HepG2 (cell line): ENCODE results near the gene CORO1C.
"Not testable (repeated sequence)": the region's sequence is repeated elsewhere in the genome, so short reads cannot be mapped to it uniquely, and the experiment has no call there.

Experiments
- FOXJ3 ChIP-seq: sonication (generic); formaldehyde crosslinking; IDR thresholded peaks from 2 replicates; pipeline ENCODE4 v1.4.0; 2020; ENCODE audit warnings: missing genetic modification reagents, mild to moderate bottlenecking, borderline replicate concordance
- HHEX ChIP-seq: IDR thresholded peaks from 2 replicates; pipeline ENCODE4 v1.6.1; 2016; ENCODE audit warnings: control low read depth
- ISL2 ChIP-seq: sonication (generic); formaldehyde crosslinking; IDR thresholded peaks from 2 replicates; pipeline ENCODE4 v1.5.0; 2020; ENCODE audit warnings: missing genetic modification reagents
- KLF16 ChIP-seq, 2 experiments: sonication (generic) in 1 of 2; formaldehyde crosslinking in 1 of 2; IDR thresholded peaks; 2 replicates each; pipeline versions ENCODE4 v1.6.1 to v1.8.0; 2016 to 2023; ENCODE audit warnings: missing genetic modification reagents in 2 of 2, missing compliant biosample characterization in 1 of 2
- MAX ChIP-seq: IDR thresholded peaks from 2 replicates; pipeline ENCODE4 v1.6.1; 2012; ENCODE audit warnings: inconsistent platforms
- NFE2L2 ChIP-seq: fragments of 150-350 bp; IDR thresholded peaks from 2 replicates; pipeline ENCODE4 v1.6.1; 2014; ENCODE audit warnings: low read length
- POLR2A ChIP-seq, 2 experiments: IDR thresholded peaks; 2 replicates each; pipeline ENCODE4 v1.6.1; 2011; ENCODE audit warnings: low read depth in 2 of 2, low read length in 2 of 2, mild to moderate bottlenecking in 1 of 2, moderate library complexity in 1 of 2; ENCODE audit not compliant: insufficient read depth in 1 of 2
- POLR2AphosphoS2 ChIP-seq: IDR thresholded peaks from 2 replicates; pipeline ENCODE4 v1.6.1; 2011; ENCODE audit warnings: low read depth, low read length, improper control_type of control experiment
- POLR2AphosphoS5 ChIP-seq: IDR thresholded peaks from 2 replicates; pipeline ENCODE4 v1.6.1; 2012; ENCODE audit warnings: low read depth, low read length
- SMC3 ChIP-seq: IDR thresholded peaks from 2 replicates; pipeline ENCODE4 v1.6.1; 2011; ENCODE audit warnings: low read length, improper control_type of control experiment
- ZNF274 ChIP-seq: sonication (generic); formaldehyde crosslinking; IDR thresholded peaks from 2 replicates; pipeline ENCODE4 v1.5.1; 2020; ENCODE audit warnings: mild to moderate bottlenecking, missing genetic modification reagents
- ZNF75D ChIP-seq: sonication (generic); formaldehyde crosslinking; IDR thresholded peaks from 2 replicates; pipeline ENCODE4 v1.8.1; 2023; ENCODE audit warnings: missing genetic modification reagents, mild to moderate bottlenecking, borderline replicate concordance
- TF ChIP-seq, protein P1 (sequence below): sonication (generic); formaldehyde crosslinking; IDR thresholded peaks from 2 replicates; pipeline ENCODE4 v1.5.0; 2020; ENCODE audit warnings: mild to moderate bottlenecking, missing genetic modification reagents, moderate library complexity

DNA sequence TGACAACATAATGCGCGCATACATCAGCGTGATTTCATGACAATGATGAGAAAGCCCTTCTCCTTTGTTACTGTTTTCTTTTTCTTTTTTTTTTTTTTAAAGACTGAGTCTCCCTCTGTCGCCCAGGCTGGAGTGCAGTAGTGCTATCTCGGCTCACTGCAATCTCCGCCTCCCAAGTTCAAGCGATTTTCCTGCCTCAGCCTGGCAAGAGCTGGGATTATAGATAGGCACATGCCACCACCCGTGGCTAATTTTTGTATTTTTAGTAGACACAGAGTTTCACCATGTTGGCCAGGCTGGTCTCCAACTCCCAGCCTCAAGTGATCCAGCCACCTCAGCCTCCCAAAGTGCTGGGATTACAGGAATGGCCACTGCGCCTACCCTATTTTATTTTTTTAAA is 76.7 kb downstream of the CORO1C start:
- TF ChIP-seq POLR2AphosphoS2; HHEX; POLR2A (IDR thresholded peaks at IDR 0.05; ENCODE audit: insufficient read depth in 1 of 2, low read depth in 2 of 2, low read length in 2 of 2); POLR2AphosphoS5; FOXJ3 (CRISPR knock-in tag); ZNF274 (CRISPR knock-in tag); NFE2L2; MAX; ZNF75D (CRISPR knock-in tag); ISL2 (CRISPR knock-in tag); SMC3; KLF16 (CRISPR knock-in tag; IDR thresholded peaks at IDR 0.05): not testable (repeated sequence)
- TF ChIP-seq, protein P1, sequence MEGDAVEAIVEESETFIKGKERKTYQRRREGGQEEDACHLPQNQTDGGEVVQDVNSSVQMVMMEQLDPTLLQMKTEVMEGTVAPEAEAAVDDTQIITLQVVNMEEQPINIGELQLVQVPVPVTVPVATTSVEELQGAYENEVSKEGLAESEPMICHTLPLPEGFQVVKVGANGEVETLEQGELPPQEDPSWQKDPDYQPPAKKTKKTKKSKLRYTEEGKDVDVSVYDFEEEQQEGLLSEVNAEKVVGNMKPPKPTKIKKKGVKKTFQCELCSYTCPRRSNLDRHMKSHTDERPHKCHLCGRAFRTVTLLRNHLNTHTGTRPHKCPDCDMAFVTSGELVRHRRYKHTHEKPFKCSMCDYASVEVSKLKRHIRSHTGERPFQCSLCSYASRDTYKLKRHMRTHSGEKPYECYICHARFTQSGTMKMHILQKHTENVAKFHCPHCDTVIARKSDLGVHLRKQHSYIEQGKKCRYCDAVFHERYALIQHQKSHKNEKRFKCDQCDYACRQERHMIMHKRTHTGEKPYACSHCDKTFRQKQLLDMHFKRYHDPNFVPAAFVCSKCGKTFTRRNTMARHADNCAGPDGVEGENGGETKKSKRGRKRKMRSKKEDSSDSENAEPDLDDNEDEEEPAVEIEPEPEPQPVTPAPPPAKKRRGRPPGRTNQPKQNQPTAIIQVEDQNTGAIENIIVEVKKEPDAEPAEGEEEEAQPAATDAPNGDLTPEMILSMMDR (CRISPR knock-in tag), result not testable (repeated sequence)
